Activated gamma-delta T cell (primary cell): ENCODE measurements around the gene EPHA6.
A peak's percentile ranks its signal among the peaks of the same experiment; 100 is the strongest.

Source experiments
- DNase-seq: peaks from one replicate; lab custom pipeline; 2025; lab: John Stamatoyannopoulos, UW
- total RNA-seq, 2 donors: gene quantifications; one replicate each; lab custom pipeline; 2026; lab: John Stamatoyannopoulos, UW

The EPHA6 gene
- 0 to 0.31 reads per million in 2 donors for total RNA-seq

DNA sequence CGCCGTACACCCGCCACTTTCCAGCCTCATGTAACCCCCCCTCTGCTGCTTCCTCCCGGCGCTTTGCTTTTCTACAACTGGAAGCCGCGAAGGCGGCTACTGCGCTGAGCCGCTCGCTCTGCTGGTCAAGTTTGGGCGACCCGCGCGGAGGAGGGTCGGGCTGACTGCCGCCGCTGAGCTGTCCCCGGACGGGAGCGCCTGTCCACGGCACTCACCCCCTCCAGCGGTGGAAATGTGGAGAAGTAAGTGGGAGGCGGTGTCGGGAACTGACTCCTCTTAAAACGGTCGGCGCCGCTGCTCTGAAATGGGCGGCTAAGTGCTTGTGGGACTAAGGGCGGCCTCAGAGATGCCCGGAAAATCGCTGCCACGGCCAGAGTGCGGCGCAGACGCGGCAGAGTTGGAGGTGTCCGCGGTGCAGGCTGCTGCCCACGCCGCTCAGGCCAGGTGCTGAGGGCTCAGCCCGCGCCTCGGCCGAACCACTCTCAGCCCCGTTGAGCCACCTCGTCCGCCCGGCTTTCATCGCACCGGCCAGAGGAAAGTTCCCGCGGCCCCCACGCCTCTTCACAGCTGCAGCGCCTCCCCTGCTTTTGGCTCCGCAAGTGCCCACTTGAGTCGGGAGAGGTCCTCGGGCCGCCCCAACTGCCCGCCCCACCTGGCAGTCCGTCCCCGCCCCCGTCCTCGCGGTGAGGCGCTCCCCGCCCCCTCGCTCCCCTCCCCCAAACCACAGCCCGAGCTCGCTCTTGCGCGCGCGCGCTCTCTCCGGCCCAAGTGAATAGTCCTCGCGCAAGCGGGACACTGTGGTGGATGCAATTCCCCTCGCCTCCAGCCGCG, at the start of gene EPHA6:
Gene EPHA6, plus strand, starts transcription at position 775 of the 831 bp plus-strand sequence.
- DNase-seq: peak; percentile 8

GRCh38 chr3:96776818-96777217, 37.6 kb upstream of the EPHA6 start:
- DNase-seq: peak; percentile 12

- DNase-seq: peak; percentile 4
These were observed 34.6 kb upstream of the EPHA6 start for GRCh38 chr3:96779810-96780209.

- no peak for DNase-seq
These were observed 18.3 kb upstream of the EPHA6 start for GRCh38 chr3:96796101-96796500.

- DNase-seq: no peak
These were observed 10.5 kb upstream of the EPHA6 start for GRCh38 chr3:96803870-96804269.

DNA sequence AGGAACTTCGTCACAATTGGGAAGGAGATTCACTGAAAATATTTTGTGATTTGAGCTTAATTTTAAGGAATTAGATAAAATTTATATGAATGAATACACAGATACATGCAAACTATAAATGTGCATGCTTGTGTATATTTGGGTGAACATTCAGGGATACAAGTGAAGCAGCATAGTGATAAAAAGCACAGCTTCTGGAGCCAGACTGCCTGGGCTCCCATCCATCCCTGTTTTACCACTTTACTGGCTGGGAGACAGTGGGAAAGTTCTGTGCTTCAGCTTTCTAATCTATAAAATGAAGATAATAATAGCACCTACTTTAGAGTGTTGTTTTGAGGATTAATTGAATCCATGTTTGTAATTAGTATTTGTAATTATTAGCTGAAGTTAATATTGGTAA, 8.1 kb upstream of the EPHA6 start:
- no peak for DNase-seq

DNA sequence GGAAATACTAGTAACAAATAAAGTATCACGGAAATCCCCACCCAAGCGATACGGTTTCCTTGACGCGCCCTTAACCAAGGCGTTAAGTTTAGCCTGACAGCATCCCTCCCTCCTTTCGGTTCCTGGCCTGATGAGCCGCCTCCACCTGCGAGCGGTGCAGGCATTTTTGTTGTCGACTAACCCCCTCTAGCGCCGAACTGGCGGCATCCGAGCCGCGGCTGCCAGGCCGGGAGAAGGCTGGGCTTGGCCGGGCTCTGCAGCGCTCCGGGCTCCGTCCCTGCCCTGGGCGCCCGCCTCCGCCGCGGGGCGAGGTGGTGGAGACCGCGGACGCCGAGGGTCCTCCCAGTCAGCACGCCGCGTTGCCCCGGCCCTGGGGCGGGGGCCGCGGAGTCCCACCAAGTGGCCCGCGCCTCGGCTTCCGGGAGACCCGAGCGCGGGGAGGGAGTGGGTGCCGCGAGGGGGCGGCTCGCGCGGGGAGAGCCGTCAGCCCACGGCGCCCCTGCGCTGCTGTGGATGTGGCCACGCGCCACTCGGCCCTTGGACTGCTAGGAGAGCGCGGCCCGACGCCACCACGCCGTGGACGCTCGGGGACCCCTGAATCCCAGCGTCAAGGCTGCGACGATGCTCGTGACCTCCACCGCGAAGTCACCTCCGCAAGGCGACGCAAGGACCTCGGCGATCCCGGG, 1.1 kb upstream of the EPHA6 start:
- DNase-seq: peak; percentile 3

DNA sequence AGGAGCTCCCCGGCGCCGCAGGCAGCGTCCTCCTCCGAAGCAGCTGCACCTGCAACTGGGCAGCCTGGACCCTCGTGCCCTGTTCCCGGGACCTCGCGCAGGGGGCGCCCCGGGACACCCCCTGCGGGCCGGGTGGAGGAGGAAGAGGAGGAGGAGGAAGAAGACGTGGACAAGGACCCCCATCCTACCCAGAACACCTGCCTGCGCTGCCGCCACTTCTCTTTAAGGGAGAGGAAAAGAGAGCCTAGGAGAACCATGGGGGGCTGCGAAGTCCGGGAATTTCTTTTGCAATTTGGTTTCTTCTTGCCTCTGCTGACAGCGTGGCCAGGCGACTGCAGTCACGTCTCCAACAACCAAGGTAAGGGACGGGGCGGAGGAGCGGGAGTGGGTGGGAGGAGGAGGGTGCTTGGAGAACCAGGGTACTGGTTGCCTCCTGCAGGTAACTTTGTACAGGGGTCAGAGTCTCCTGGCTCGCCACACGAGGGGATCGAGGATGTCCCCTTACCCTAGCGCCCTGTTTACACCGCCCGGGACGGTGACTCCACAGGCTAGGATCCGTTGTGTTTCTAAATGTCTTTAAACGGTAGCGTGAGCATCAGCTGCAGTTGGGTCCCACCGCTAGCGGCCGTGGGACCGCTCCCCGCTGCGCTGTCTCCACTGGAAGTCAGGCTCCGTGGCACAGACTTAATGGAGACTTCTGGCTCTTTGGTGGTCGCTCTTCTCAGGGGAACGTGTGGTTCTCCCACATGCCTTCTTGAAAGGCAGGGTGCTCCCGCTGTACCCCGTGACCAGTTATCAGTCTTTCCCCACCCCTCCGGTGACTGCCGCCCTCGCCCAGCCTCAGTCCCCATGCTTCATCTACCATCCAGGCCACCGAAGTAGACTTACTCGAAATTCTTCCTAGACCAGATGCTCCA, 515 bp downstream of the EPHA6 start:
- no peak for DNase-seq

DNA sequence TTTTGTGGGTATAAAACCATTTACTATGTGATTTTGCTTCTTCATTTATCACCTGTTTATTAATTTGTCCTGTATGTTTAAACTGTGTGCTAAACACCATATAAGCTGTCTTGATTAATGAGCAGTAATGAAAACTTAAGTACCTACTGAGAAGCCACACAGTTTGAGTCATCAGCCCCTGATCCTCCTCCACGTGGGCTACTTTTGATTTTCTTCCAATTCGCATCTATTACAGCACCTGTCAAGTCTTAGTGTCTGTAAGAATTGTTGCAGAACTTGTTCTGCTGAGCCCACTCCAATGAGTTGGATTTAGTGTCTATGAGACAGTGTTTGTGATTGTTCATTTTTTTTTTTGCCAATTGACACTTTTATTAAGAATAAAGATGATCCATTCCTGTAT, 16.8 kb downstream of the EPHA6 start:
- no peak for DNase-seq

- no peak for DNase-seq
These were observed 18.9 kb downstream of the EPHA6 start for GRCh38 chr3:96833301-96833700.

DNA sequence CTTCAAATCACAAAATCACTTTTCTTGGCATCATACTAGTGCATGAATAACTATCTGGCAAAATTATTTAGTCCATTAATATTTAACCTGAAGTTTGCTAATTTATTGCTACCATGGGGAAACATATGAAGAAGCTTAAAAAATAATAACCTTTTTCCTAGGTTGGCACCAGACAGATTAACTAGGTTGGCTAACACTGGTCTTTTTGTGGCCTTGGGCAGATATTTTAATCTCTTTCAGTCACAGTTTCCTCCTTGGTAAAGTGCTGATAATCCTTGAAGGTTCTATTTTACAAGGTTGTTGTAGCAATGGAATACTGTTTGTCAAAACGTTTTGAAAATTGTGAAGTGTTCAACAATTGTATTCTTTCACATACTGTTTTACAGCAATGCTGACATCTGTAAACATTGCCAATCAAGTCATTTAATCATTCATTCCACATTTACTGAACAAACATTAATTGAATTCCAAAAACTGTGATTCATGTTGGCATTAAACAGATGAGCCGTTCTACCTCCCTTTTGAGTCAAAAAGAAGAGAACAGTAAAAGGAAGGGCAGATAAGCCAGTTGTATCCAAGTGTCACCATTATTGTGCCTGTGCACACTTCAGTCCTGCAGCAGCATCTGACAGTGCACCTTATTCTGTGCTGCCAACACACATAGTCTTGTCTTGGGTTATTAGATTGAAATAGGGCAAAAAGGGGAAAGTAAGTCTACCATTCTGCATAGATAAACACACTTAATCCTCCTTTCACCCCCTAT, 21.9 kb downstream of the EPHA6 start:
- no peak for DNase-seq

DNA sequence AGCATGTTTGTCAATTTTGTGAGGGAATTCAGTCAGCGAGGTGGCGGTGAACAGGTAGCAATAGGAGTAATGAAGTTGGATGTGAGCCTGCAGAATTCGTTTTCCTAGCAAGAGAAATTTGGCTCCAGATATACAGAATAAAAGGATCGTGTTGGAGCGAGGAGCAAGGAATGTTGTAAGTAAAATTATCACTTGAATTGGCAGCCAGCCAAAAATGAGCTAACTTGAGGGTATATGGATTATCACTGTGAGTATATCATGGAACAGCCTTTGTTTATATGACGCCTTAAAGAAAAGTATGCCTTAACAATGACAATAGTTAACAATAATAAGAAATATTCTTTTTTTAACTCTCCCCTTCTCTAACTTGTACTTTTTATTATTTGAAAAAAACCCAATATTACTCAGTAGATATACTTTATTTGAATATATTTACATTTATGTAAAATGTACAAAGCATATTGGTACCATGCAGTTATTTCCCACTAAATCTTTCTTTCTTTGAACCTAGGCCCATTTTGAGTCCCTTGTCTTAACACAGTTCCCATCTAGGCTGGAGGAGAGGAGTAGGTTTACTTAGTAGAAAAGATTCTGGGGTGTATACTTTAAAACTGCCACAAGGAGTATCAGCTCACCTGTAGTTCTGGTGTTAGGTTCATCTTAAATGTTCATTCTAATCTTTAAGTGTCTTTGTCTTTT, 29.3 kb downstream of the EPHA6 start:
- DNase-seq: no peak

- no peak for DNase-seq
These were observed 29.8 kb downstream of the EPHA6 start for GRCh38 chr3:96844204-96844514.

DNA sequence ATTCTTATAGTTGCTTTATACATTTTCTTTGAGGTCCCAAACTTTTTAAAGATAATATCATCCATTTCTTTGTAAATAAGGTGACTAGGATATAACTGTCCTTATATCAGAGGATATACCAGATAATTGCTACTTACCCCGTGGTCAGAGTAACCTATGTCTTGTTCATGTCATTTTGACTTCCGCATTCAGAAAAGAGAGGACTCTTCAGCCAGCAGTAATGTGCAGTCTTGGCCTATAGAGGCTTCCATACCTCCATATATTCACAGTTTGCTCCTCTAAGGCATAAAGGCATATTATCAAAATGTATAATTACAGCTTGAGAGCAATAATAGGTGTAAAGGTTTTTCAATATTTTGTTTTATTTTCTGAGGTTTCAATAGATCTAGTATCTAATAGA, 38.5 kb downstream of the EPHA6 start:
- DNase-seq: no peak

- no peak for DNase-seq
These were observed 46.5 kb downstream of the EPHA6 start for GRCh38 chr3:96860882-96861281.

- no peak for DNase-seq
These were observed 48.8 kb downstream of the EPHA6 start for GRCh38 chr3:96863129-96863740.

- no peak for DNase-seq
These were observed 51.2 kb downstream of the EPHA6 start for GRCh38 chr3:96865605-96866004.

GRCh38 chr3:96869316-96869715, 54.9 kb downstream of the EPHA6 start:
- DNase-seq: no peak

GRCh38 chr3:96877510-96877909, 63.1 kb downstream of the EPHA6 start:
- no peak for DNase-seq

GRCh38 chr3:96900031-96900430, 85.6 kb downstream of the EPHA6 start:
- no peak for DNase-seq

GRCh38 chr3:96900566-96900965, 86.2 kb downstream of the EPHA6 start:
- no peak for DNase-seq
